Measurements from ENCODE around the gene CELF4.

CELF4 gene

DNA sequence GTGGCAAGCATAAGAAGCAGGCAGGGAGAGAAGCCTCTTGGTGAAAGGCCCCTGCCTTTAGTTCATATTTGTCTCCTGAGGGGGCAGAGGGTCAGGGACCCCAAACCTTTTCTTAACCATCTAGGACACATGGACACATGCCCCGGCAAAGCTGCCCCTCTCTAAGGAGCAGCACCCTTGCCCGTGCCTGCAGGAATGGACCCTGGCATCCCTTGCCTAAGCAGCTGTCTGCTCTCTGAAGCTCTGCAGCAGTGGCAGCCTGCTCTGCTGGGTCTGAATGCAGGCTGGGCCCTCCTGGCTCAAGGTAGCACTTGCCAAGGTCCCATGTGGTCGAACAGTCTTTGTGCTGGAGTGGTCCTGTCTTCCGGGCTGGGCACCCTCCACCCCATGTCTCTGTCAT is 174.4 kb downstream of the CELF4 start:
- H3K4me1 ChIP-seq (ENCODE audit: control insufficient read depth, insufficient read depth, low read length, poor library complexity, severe bottlenecking): no peaks in the 10 kb centered on the region
- H3K27ac ChIP-seq (ENCODE audit: insufficient read depth, low read length, poor library complexity, severe bottlenecking): no peak overlapping the region
- H3K9me3 ChIP-seq (ENCODE audit: control insufficient read depth, low read length): no peaks in the 10 kb centered on the region
- no peak for DNase-seq
- H3K36me3 ChIP-seq (ENCODE audit: control insufficient read depth, insufficient read depth, low read length): no peaks in the 10 kb centered on the region
- no peaks in the 10 kb centered on the region for H3K27me3 ChIP-seq (replicated peaks; ENCODE audit: control insufficient read depth, insufficient read depth, low read length, poor library complexity, severe bottlenecking)
- no peak overlapping the region for H3K4me3 ChIP-seq (ENCODE audit: insufficient read depth, low read depth, low read length, poor library complexity, severe bottlenecking)

DNA sequence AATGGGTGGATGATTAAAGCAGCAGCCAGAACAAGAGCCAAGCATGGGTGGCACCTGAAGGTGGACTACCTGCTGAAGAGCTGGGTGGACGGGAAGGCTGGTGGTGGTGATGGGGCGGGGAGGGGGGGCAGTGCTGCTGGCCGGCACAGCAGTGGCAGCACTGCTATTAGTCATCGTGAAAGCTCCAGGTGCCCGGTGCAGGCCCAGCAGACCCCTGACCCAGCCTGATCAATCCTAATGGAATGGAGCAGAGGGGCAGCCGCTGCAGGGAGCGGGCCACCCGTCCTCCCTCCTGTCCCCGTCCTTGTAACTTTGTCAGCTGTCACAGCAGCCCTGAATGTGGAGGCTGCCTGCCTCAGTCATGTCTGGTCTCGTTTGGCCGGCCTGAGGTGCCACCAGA is 174.9 kb downstream of the CELF4 start:
- H3K36me3 ChIP-seq (ENCODE audit: control insufficient read depth, insufficient read depth, low read length): no peaks in the 10 kb centered on the region

DNA sequence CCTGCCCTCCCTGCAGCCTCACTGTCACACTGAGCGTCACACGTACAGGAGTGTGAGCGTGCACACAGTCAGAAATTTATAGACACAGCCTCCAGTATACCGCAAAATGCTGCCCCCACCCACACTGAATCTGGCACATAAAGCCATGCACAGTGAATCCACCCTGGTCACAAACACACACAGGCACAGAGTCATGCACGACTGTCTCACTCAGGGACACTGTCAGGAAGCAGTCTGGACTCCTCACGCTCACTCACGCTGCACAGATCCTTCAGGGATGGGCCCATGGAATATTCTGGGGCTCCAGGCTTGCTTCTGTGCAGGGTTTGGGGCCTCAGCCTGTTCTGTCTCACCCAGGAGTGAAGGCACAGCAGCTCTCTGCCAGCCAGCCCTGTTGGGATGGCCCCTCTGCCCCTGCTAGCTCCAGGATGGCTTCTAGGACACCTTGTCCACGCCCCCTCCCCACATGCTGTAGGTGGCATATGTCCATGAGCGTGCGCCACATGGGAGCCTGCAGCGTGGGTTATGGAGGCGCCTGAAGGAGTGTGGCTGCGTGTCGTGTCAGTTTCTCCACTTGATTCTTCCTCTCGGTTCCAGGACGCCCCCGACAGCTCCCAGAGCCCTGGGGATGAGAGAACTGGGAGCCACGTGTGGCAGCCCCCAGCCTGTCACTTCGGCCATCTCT is 175.8 kb downstream of the CELF4 start:
- Histone ChIP-seq H3K27me3 (replicated peaks; ENCODE audit: control insufficient read depth, insufficient read depth, low read length, poor library complexity, severe bottlenecking) (no peaks in the 10 kb centered on the region), H3K27ac (ENCODE audit: insufficient read depth, low read length, poor library complexity, severe bottlenecking) (no peak overlapping the region), H3K4me1 (ENCODE audit: control insufficient read depth, insufficient read depth, low read length, poor library complexity, severe bottlenecking) (no peaks in the 10 kb centered on the region), H3K36me3 (ENCODE audit: control insufficient read depth, insufficient read depth, low read length) (no peaks in the 10 kb centered on the region), H3K9me3 (ENCODE audit: control insufficient read depth, low read length) (no peaks in the 10 kb centered on the region), H3K4me3 (ENCODE audit: insufficient read depth, low read depth, low read length, poor library complexity, severe bottlenecking) (no peak overlapping the region)
- no peak for DNase-seq

More for the DNA sequence above, 174.9 kb downstream of the CELF4 start:
- Histone ChIP-seq H3K9me3 (ENCODE audit: control insufficient read depth, low read length) (no peaks in the 10 kb centered on the region), H3K27ac (ENCODE audit: insufficient read depth, low read length, poor library complexity, severe bottlenecking) (no peak overlapping the region), H3K4me1 (ENCODE audit: control insufficient read depth, insufficient read depth, low read length, poor library complexity, severe bottlenecking) (no peaks in the 10 kb centered on the region), H3K4me3 (ENCODE audit: insufficient read depth, low read depth, low read length, poor library complexity, severe bottlenecking) (no peak overlapping the region), H3K27me3 (replicated peaks; ENCODE audit: control insufficient read depth, insufficient read depth, low read length, poor library complexity, severe bottlenecking) (no peaks in the 10 kb centered on the region)
- no peak for DNase-seq

DNA sequence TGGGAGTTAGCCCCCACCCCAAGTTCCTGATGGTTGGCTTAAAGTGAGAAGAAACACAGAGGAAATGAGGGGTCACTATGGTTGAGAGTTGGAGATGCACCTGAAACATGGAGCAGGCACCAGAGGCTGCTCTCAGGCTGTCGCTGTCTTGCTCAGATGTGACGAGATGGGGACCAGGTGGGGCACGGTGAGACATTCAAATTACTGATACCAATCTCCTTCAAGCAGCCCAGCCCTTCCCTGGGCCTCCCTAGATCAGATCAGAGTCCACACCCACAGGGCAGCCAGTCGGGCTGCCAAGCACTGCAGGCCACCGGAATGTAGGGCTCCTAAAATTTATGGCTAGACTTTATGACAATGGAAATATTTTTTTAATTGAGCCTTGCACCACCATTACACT is 176.6 kb downstream of the CELF4 start:
- Histone ChIP-seq H3K9me3 (ENCODE audit: control insufficient read depth, low read length) (no peaks in the 10 kb centered on the region), H3K4me1 (ENCODE audit: control insufficient read depth, insufficient read depth, low read length, poor library complexity, severe bottlenecking) (no peaks in the 10 kb centered on the region), H3K4me3 (ENCODE audit: insufficient read depth, low read depth, low read length, poor library complexity, severe bottlenecking) (no peak overlapping the region), H3K27ac (ENCODE audit: insufficient read depth, low read length, poor library complexity, severe bottlenecking) (no peak overlapping the region), H3K36me3 (ENCODE audit: control insufficient read depth, insufficient read depth, low read length) (no peaks in the 10 kb centered on the region), H3K27me3 (replicated peaks; ENCODE audit: control insufficient read depth, insufficient read depth, low read length, poor library complexity, severe bottlenecking) (no peaks in the 10 kb centered on the region)
- no peak for DNase-seq

DNA sequence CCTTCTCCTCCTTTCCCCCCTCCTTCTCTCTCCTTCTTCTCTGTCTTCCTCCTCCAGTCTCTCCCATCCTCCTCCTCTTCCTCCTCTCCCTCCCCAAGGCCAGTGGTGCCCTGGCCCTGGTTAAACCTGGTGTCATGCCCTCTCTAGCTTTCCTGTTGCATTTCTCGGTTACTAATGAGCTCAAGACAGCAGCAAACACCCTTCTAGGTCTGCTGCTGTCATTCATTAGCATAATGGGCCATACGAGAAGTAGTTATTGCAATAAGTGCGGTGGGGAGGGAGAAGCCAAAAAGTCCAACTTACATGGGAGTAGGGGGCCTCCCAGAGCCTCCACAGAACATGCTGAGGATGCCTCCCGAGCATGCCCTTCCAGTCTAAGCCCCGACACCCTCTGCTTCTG is 177.2 kb downstream of the CELF4 start:
- no peaks in the 10 kb centered on the region for H3K36me3 ChIP-seq (ENCODE audit: control insufficient read depth, insufficient read depth, low read length)
- no peak overlapping the region for H3K27ac ChIP-seq (ENCODE audit: insufficient read depth, low read length, poor library complexity, severe bottlenecking)
- DNase-seq: no peak
- H3K9me3 ChIP-seq (ENCODE audit: control insufficient read depth, low read length): no peaks in the 10 kb centered on the region
- no peak overlapping the region for H3K4me3 ChIP-seq (ENCODE audit: insufficient read depth, low read depth, low read length, poor library complexity, severe bottlenecking)
- H3K4me1 ChIP-seq (ENCODE audit: control insufficient read depth, insufficient read depth, low read length, poor library complexity, severe bottlenecking): no peaks in the 10 kb centered on the region
- no peaks in the 10 kb centered on the region for H3K27me3 ChIP-seq (replicated peaks; ENCODE audit: control insufficient read depth, insufficient read depth, low read length, poor library complexity, severe bottlenecking)

DNA sequence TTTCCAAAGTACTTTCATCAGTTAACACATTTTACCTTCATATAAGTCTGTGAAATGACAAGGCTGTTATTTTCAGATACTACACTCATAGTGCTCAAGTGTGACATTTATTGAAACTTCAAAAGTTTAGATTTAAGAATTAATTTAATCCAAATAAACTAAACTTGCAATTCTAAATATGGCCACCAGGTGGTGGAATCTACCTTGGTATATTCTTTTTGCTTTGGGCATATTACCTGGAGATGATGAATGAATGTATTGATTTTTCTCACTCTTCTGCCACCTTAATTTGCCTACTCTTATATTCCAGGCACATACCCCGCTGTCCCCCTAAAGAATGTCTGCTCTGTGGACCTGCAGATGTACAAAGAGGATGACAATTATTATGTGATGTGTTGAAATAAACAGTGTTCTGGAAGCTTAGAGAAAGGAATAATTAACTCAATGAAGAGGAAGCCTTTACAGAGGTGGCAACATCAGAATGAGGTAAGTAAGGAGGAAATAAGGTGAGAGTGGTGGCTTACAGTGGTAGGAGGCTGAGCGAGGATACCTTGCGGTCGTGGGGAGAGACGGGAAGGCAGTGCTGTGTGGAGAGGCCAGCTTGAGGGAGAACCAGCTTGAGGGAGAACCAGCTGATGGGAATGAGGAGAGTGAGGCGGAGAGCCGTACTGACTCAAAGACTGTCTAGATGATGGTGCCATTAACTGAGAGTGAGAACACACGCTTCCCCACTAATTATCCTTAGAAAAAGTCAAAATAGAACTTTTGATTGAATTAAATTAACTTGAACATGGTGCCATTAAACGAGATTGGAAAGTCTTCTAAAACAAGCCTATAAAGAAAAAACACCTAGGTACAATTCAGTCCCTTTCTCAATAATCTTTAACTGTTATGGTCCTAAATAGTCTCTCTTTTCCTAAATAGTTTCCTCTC is 179.5 kb downstream of the CELF4 start:
- Histone ChIP-seq H3K27ac (ENCODE audit: insufficient read depth, low read length, poor library complexity, severe bottlenecking) (no peak overlapping the region), H3K9me3 (ENCODE audit: control insufficient read depth, low read length) (no peaks in the 10 kb centered on the region), H3K4me1 (ENCODE audit: control insufficient read depth, insufficient read depth, low read length, poor library complexity, severe bottlenecking) (no peaks in the 10 kb centered on the region), H3K27me3 (replicated peaks; ENCODE audit: control insufficient read depth, insufficient read depth, low read length, poor library complexity, severe bottlenecking) (no peaks in the 10 kb centered on the region), H3K36me3 (ENCODE audit: control insufficient read depth, insufficient read depth, low read length) (no peaks in the 10 kb centered on the region), H3K4me3 (ENCODE audit: insufficient read depth, low read depth, low read length, poor library complexity, severe bottlenecking) (no peak overlapping the region)
- no peak for DNase-seq

DNA sequence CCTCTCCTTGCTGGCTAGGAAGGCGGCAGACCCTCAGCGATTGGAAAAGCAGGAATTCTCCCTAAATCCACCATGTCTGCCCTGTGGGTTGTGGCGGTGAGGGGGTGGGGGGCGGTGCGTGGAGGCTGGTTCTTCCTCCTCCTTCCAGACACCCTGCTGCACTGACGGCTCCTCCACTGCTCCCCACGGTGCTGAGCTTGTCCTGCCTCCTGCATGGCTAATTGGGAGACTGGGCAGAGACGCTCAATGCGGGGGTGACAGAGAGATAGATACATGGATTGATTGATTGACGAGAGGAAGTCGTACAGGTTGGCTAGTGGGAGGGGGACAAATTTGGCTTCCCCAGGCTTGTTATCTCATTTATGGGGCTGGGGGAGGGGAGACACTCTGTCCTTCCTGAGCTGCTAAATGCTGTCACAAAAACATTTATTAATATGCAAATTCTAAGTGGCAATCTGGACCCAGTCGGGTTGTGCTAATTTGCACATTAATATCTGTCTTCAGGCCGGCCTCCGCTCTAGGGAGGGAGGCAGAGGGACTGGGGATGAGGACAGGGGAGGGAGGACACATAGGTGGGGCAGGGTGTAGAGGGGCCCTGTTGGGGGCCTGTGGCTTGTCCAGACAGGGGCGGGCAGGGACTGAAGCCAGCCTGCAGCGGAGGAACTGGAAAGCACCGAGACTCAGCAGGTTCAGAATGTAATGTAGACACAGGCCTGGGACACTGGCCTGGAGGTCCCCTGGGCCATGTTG is 181.6 kb downstream of the CELF4 start:
- no peak overlapping the region for H3K4me3 ChIP-seq (ENCODE audit: insufficient read depth, low read depth, low read length, poor library complexity, severe bottlenecking)
- DNase-seq: no peak
- H3K36me3 ChIP-seq (ENCODE audit: control insufficient read depth, insufficient read depth, low read length): no peaks in the 10 kb centered on the region
- H3K9me3 ChIP-seq (ENCODE audit: control insufficient read depth, low read length): no peaks in the 10 kb centered on the region
- no peaks in the 10 kb centered on the region for H3K27me3 ChIP-seq (replicated peaks; ENCODE audit: control insufficient read depth, insufficient read depth, low read length, poor library complexity, severe bottlenecking)
- H3K4me1 ChIP-seq (ENCODE audit: control insufficient read depth, insufficient read depth, low read length, poor library complexity, severe bottlenecking): no peaks in the 10 kb centered on the region
- no peak overlapping the region for H3K27ac ChIP-seq (ENCODE audit: insufficient read depth, low read length, poor library complexity, severe bottlenecking)

DNA sequence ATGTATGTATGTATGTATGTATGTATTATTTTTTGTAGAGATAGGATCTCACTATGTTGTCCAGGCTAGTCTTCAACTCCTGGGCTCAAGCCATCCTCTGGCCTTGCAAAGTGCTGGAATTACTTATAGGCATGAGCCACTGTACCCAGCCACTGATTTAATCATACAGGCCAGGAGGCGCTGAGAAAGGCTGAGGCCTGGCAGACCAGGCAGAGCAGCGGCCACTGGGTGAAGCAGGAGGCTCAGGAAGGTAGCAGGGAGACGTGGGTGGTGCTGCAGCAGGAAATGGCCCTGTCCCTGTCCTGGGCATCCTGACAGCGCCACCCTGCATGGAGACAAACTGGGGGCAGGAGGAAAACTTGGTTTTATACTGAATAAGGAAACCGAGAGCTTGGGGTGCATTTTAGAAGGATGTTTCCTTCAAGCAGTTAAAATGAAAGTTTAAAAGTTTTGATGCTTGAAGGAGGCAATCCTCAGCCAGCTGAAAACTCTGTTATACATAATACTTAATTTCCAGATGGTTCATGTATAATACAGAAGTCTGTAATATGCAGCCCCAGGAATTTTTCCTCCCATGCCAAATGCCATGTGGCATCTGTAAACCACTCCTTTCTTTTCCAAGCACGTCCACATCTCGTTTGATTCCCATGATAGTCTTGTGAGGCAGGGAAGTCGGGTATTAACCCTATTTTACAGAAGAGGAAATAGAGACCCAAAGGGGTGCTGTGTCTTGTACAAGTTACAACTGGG is 182.4 kb downstream of the CELF4 start:
- no peaks in the 10 kb centered on the region for H3K4me1 ChIP-seq (ENCODE audit: control insufficient read depth, insufficient read depth, low read length, poor library complexity, severe bottlenecking)
- no peak overlapping the region for H3K27ac ChIP-seq (ENCODE audit: insufficient read depth, low read length, poor library complexity, severe bottlenecking)
- no peak for DNase-seq
- H3K36me3 ChIP-seq (ENCODE audit: control insufficient read depth, insufficient read depth, low read length): no peaks in the 10 kb centered on the region
- H3K9me3 ChIP-seq (ENCODE audit: control insufficient read depth, low read length): no peaks in the 10 kb centered on the region
- no peak overlapping the region for H3K4me3 ChIP-seq (ENCODE audit: insufficient read depth, low read depth, low read length, poor library complexity, severe bottlenecking)
- H3K27me3 ChIP-seq (replicated peaks; ENCODE audit: control insufficient read depth, insufficient read depth, low read length, poor library complexity, severe bottlenecking): no peaks in the 10 kb centered on the region

DNA sequence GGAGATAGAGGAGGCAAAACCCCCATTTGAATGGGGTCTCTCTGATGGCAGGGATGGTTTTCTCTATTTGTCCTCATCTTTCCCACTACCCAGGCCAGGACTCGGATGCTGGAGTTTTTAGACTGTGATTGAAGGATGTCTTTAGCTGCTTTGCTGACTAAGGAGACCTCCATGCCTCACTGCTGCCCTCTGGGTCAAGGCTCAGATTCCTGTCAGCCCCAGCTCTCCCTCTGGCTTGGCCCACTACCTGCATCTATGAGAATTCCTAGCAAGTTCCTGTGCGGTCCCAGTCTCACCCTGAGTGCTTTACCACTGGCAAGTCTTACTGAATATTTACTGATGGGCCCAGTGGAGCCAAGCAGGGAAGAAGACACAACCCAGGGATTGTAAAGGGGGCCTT is 184.0 kb downstream of the CELF4 start:
- DNase-seq: no peak
- Histone ChIP-seq H3K27me3 (replicated peaks; ENCODE audit: control insufficient read depth, insufficient read depth, low read length, poor library complexity, severe bottlenecking) (no peaks in the 10 kb centered on the region), H3K4me1 (ENCODE audit: control insufficient read depth, insufficient read depth, low read length, poor library complexity, severe bottlenecking) (no peaks in the 10 kb centered on the region), H3K36me3 (ENCODE audit: control insufficient read depth, insufficient read depth, low read length) (no peaks in the 10 kb centered on the region), H3K27ac (ENCODE audit: insufficient read depth, low read length, poor library complexity, severe bottlenecking) (no peak overlapping the region), H3K4me3 (ENCODE audit: insufficient read depth, low read depth, low read length, poor library complexity, severe bottlenecking) (no peak overlapping the region), H3K9me3 (ENCODE audit: control insufficient read depth, low read length) (no peaks in the 10 kb centered on the region)

All from effector memory CD4-positive, alpha-beta T cell (primary cell).